Peyer's patch (tissue), 4 donors: ENCODE measurements around the gene ATXN1.

Experiments
- CTCF ChIP-seq, 6 experiments: fragments of 450-650 bp in 4 of 6; fragments of 200-600 bp in 2 of 6; sonication (generic) in 1 of 6; IDR thresholded peaks; one replicate each; pipeline ENCODE4 v1.5.1; 2017 to 2019; ENCODE audit warnings: antibody characterized with exemption in 6 of 6, mild to moderate bottlenecking in 3 of 6, moderate library complexity in 1 of 6
- POLR2A ChIP-seq, 2 donors: fragments of 450-650 bp; IDR thresholded peaks; one replicate each; pipeline ENCODE4 v1.5.1; 2017; ENCODE audit warnings: antibody characterized with exemption in 2 of 2, mild to moderate bottlenecking in 2 of 2, moderate library complexity in 2 of 2

- no peak for TF ChIP-seq POLR2A (IDR thresholded peaks at IDR 0.05)
- no peak for TF ChIP-seq CTCF (IDR thresholded peaks at IDR 0.05)
Observed at GRCh38 chr6:16754274-16754673, 7.0 kb downstream of the ATXN1 start.
